ENCODE results near the gene IRGC.
"Not testable (repeated sequence)": the region's sequence is repeated elsewhere in the genome, so short reads cannot be mapped to it uniquely, and the experiment has no call there.

Gene IRGC

GRCh38 chr19:43754503-43755255 is 38.8 kb downstream of the IRGC start, which contains the start of gene SMG9:
Gene SMG9 (minus strand): TSS chr19:43754962. CDS start chr19:43750741, 4,221 bp downstream.
- peak; percentile 95 to 96 for DNase-seq (ENCODE audit: low read depth in 2 of 2)

DNA sequence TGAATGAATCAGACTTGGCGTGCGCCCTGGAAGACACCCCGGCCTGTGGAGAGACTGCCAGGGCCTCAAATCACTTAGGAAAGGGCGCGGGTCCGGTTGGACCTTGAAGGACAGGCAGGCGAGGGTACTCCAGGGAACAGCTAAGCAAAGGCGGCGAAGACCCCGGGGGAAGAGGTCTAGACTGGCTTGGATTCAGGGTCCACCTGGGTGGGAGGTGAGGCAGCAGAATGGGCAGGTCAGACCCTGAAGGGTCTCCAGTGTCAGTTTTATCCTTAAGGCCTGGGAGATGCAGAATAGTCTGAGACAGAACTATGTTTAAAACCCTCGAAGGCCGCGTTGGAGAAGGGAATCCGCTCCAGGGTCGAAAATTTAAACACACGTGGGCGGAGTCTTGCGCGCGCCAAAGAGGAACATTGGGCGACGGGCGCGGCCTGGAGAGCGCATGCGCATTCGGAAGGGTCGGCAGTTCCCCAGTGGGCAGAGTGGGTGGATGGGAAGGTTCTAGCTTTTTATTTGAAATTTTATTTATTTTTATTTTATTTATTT is 39.5 kb downstream of the IRGC start:
- peak; percentile 54 to 82 for DNase-seq (ENCODE audit: low read depth in 2 of 2)

- no peak for DNase-seq (ENCODE audit: low read depth in 2 of 2)
Measured at GRCh38 chr19:43759515-43759914, 43.6 kb downstream of the IRGC start.

GRCh38 chr19:43760941-43761340 is 45.1 kb downstream of the IRGC start:
- DNase-seq (ENCODE audit: low read depth in 2 of 2), result no peak

DNA sequence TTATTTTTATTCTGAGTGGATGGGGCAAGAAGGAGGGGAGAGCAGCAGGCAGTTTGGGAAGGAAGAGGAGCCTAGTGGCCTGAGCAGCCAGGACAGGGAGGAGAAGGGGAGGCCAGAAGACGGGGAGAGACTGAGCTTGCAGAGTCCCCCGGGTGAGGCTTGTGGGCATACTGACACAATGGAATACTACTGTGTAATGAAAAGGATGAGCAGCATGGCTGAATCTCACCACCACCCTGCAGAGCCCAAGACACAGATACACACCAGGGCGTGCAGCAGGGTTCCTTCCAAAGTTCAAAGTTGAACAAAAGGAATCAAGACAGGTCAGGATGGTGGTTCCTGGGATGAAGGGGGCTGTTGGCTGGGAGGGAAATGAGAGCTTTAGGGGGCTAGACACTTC is 46.9 kb downstream of the IRGC start:
- DNase-seq (ENCODE audit: low read depth in 2 of 2), result no peak

DNA sequence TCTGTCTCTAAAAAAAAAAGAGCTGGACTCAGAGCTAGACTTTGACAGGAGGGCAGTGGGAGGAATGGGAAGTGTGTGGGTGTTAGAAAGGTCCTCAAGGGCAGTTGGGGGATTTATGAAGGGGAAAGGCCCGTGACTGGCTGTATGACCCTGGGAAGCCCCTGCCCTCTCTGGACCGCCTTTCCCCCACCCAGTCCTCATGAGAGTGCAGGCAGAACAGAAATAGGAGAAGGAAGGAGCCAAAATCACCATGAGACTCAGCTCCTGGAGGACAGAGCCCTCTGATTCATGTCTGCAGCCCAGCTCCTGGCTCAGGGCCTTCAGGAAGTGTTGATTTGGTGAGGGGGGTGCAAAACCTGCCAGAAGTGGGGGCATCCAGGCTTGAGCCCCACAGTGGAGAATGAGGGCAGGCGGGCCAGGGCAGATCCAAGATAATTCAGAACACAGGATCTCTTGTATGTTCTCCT is 47.6 kb downstream of the IRGC start:
- DNase-seq (ENCODE audit: low read depth in 2 of 2), result no peak

DNA sequence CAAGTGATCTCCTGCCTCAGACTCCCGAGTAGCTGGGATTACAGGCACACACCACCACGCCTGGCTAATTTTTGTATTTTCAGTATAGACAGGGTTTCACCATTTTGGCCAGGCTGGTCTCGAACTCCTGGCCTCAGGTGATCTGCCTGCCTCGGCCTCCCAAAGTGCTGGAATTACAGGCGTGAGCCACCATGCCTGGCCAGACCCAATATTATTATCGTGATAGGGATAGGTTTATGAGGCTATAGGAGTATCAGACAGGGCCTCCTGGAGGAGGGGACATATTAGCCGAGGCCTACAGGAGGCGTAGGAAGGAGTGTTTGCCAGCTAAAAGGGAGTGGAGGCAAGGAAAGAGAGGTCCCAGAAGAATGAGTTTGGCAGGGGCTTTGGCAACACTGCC is 48.8 kb downstream of the IRGC start:
- not testable (repeated sequence) for DNase-seq (ENCODE audit: low read depth in 2 of 2)

- peak; percentile 67 to 86 for DNase-seq (ENCODE audit: low read depth in 2 of 2)
Measured at GRCh38 chr19:43765109-43765876, 49.4 kb downstream of the IRGC start.

GRCh38 chr19:43766755-43767043 is 50.8 kb downstream of the IRGC start:
- DNase-seq (ENCODE audit: low read depth in 2 of 2), result no peak

DNA sequence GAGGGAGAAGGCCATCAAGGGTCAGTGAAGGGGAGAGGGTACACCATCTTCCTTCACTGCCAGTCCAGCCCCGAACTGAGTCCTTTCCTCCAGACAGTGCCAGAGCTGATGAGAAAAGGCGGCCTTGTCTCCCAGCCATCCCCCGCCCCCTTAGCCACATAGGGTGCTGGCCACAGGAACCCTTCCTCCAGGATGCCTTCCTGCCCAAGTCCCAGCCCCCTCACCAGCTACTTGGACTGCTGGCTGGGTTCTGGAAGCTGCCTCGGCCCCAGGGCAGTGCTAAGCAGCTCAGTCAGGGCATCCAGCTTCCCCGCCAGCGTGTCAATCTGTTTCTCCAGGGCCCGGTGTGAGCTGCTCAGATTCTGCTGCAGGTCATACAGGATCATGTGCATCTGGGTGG is 51.4 kb downstream of the IRGC start:
- no peak for DNase-seq (ENCODE audit: low read depth in 2 of 2)

DNA sequence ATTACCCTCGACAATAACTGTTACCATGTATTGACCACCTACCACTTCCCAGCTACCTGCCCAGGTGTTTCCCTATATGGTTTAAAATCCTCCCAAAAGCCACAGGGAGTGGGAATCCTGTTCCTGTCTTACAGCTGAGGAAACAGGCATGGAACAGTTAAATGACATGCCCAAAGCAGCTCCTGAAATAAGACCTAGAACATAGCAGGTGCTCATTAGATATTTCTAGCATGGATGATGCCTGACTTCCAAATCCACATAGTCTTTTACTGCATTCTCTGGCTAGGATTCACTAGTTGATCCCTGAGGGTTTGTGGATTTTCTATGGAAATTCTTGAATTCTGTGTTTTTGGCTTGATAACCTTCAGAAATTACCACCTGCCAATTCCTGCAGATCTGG is 51.9 kb downstream of the IRGC start:
- DNase-seq (ENCODE audit: low read depth in 2 of 2), result no peak

- no peak for DNase-seq (ENCODE audit: low read depth in 2 of 2)
Measured at GRCh38 chr19:43768273-43769050, 52.6 kb downstream of the IRGC start.

GRCh38 chr19:43769256-43769655 is 53.4 kb downstream of the IRGC start:
- no peak for DNase-seq (ENCODE audit: low read depth in 2 of 2)

Data from stimulated activated CD4-positive, alpha-beta T cell treated with anti-CD3 and anti-CD28 coated beads, Interleukin-12 subunit alpha, Interleukin-12 subunit beta, amount 100 ng/mL, for 24 hours (primary cell).